GM12878 (cell line): ENCODE measurements around the gene FRYL. TPM values are rescaled to one million over a fixed set of nuclear protein-coding genes. Genes with fewer than 3 reads are reported as not detected.

ENCODE experiments used
- ATAC-seq: fragments of 200-7000 bp; cut with Tn5 transposase; 3 replicates; pipeline ENCODE4 v1.9.1; 2020; ENCODE audit warnings: mild to moderate bottlenecking, moderate library complexity
- BruUV-seq: library from RNA; stranded (reverse); fragments of 400-500 nt; replicated peaks from 2 replicates; lab custom pipeline; 2021; lab: Mats Ljungman, UMichigan
- CTCF ChIA-PET: fragments of 300-600 bp; sonication (Branson Sonifier 250); formaldehyde crosslinking; extraction: SDS; loops from one replicate; lab custom pipeline; 2021; ENCODE audit warnings: inconsistent platforms; lab: Yijun Ruan, JAX
- POLR2A ChIA-PET: fragments of 350-600 bp; formaldehyde crosslinking; extraction: SDS; loops from one replicate; lab custom pipeline; 2021; ENCODE audit warnings: inconsistent platforms; lab: Charles Lee
- RAD21 ChIA-PET: fragments of 300-600 bp; sonication (Branson Sonifier 250); formaldehyde crosslinking; loops from one replicate; lab custom pipeline; 2023; ENCODE audit warnings: antibody characterized with exemption; ENCODE audit not compliant: unreplicated experiment; lab: Charles Lee
- SMC1A ChIA-PET: fragments of 300-600 bp; sonication (Branson Sonifier 250); formaldehyde crosslinking; loops from one replicate; lab custom pipeline; 2023; ENCODE audit not compliant: unreplicated experiment, uncharacterized antibody; lab: Charles Lee
- DNase-seq: peaks from one replicate; pipeline ENCODE4 v3.0.0-alpha.2; 2011; ENCODE audit warnings: low read depth, low spot score
- FAIRE-seq: peaks from 3 replicates; lab custom pipeline; 2011; peaks lifted over from hg19 to GRCh38; lab: Jason Lieb, UNC
- H2AFZ ChIP-seq: 2 replicates; pipeline ENCODE4 v1.6.0; 2011; ENCODE audit warnings: low read depth, low read length, control low read depth; ENCODE audit not compliant: control insufficient read depth
- H3K27ac ChIP-seq: 2 replicates; pipeline ENCODE4 v1.5.1; 2011; ENCODE audit warnings: control low read depth; ENCODE audit not compliant: control insufficient read depth, insufficient read depth
- H3K27me3 ChIP-seq, 2 experiments: replicated peaks in 1 of 2; 2 replicates each; pipeline versions ENCODE4 v1.6.0 to v1.6.1; 2011; ENCODE audit warnings: low read length in 1 of 2; ENCODE audit not compliant: control insufficient read depth in 2 of 2, insufficient read depth in 2 of 2
- H3K36me3 ChIP-seq, 2 experiments: 2 replicates each; pipeline ENCODE4 v1.5.1; 2011; ENCODE audit warnings: low read length in 1 of 2; ENCODE audit not compliant: control insufficient read depth in 2 of 2, insufficient read depth in 2 of 2
- H3K4me1 ChIP-seq: 2 replicates; pipeline ENCODE4 v1.6.1; 2011; ENCODE audit warnings: mild to moderate bottlenecking, low read length, moderate library complexity, mixed read lengths; ENCODE audit not compliant: control insufficient read depth, insufficient read depth
- H3K4me2 ChIP-seq: 2 replicates; pipeline ENCODE4 v1.6.0; 2011; ENCODE audit warnings: control low read depth; ENCODE audit not compliant: control insufficient read depth, insufficient read depth
- H3K4me3 ChIP-seq: fragments of 200-600 bp; sonication (generic); 2 replicates; pipeline ENCODE4 v1.5.1; 2016
- H3K79me2 ChIP-seq: 2 replicates; pipeline ENCODE4 v1.6.0; 2011; ENCODE audit warnings: low read length; ENCODE audit not compliant: control insufficient read depth, insufficient read depth
- H3K9ac ChIP-seq: 2 replicates; pipeline ENCODE4 v1.8.0; 2011; ENCODE audit warnings: low read length, control low read depth, mixed read lengths; ENCODE audit not compliant: control insufficient read depth, insufficient read depth
- H3K9me3 ChIP-seq: replicated peaks from 3 replicates; pipeline ENCODE4 v1.5.1; 2011; ENCODE audit warnings: mild to moderate bottlenecking, low read length; ENCODE audit not compliant: control insufficient read depth, insufficient read depth
- H4K20me1 ChIP-seq: 2 replicates; pipeline ENCODE4 v1.6.0; 2011; ENCODE audit not compliant: control insufficient read depth, insufficient read depth
- CEBPZ ChIP-seq: fragments of 150-350 bp; IDR thresholded peaks from 2 replicates; pipeline ENCODE4 v1.6.1; 2016; ENCODE audit warnings: low read depth, low read length
- CUX1 ChIP-seq: IDR thresholded peaks from 2 replicates; pipeline ENCODE4 v1.6.1; 2012; ENCODE audit warnings: improper control_type of control experiment, low read depth, low read length; ENCODE audit not compliant: insufficient replicate concordance
- FOXM1 ChIP-seq: IDR thresholded peaks from 2 replicates; pipeline ENCODE4 v1.6.1; 2012; ENCODE audit warnings: low read depth, mild to moderate bottlenecking, inconsistent platforms, low read length, moderate library complexity
- KLF5 ChIP-seq: fragments of 450-650 bp; IDR thresholded peaks from 2 replicates; pipeline ENCODE4 v1.6.1; 2014; ENCODE audit warnings: mild to moderate bottlenecking; ENCODE audit not compliant: partially characterized antibody
- SPI1 ChIP-seq: IDR thresholded peaks from 2 replicates; pipeline ENCODE4 v1.6.1; 2011; ENCODE audit warnings: low read depth, mild to moderate bottlenecking, low read length, moderate library complexity, borderline replicate concordance; ENCODE audit not compliant: insufficient read depth
- SREBF1 ChIP-seq: IDR thresholded peaks from 2 replicates; pipeline ENCODE4 v1.6.1; 2012; ENCODE audit warnings: mild to moderate bottlenecking, low read length
- STAT3 ChIP-seq: IDR thresholded peaks from 2 replicates; pipeline ENCODE4 v1.6.1; 2011; ENCODE audit warnings: low read depth, low read length, improper control_type of control experiment
- SUZ12 ChIP-seq: fragments of 200-600 bp; sonication (generic); IDR thresholded peaks from one replicate; pipeline ENCODE4 v1.6.1; 2018; ENCODE audit warnings: antibody characterized with exemption, mild to moderate bottlenecking; ENCODE audit not compliant: unreplicated experiment
- WGBS: methylation state at CpG from one replicate; pipeline ENCODE4 v1.1.6; 2016; ENCODE audit warnings: low lambda C conversion rate; ENCODE audit not compliant: insufficient replicate concordance, insufficient coverage; ENCODE audit errors: missing lambda C conversion rate; 5-methylcytosine and 5-hydroxymethylcytosine counted together
- in situ Hi-C: fragments of 300-500 bp; cut with MboI; formaldehyde crosslinking; loops from 9 replicates; pipeline ENCODE4 v1.14.3; 2018; ENCODE audit warnings: mixed read lengths
- intact Hi-C: fragments of 100-400 bp; cut with micrococcal nuclease; formaldehyde crosslinking; loops from one replicate; pipeline ENCODE4 v1.14.2; 2022; ENCODE audit not compliant: unreplicated experiment
- polyA plus RNA-seq, 11 experiments: library from polyadenylated mRNA; depleted of rRNA in 4 of 11; unstranded in 6 of 11; stranded (reverse) in 5 of 11; fragments of >200 nt; fragmentation: Nextera tagmentation in 4 of 11; fragmentation: Illumina TruSeq in 1 of 11; extraction: Ambion mirVana in 4 of 11; extraction: Trizol in 1 of 11; gene quantifications; 1 replicate in 1 of 11; 2 replicates in 10 of 11; pipeline versions ENCODE4 v1.2.1 to v1.2.3, GENCODE V29; 2011 to 2016; ENCODE audit warnings: inconsistent platforms in 2 of 11, missing spikeins in 2 of 11, low read depth in 1 of 11
- total RNA-seq, 4 experiments: library from RNA; depleted of rRNA in 3 of 4; stranded (reverse); fragments of >200 nt in 3 of 4; fragmentation: Illumina TruSeq in 1 of 4; extraction: Trizol in 1 of 4; gene quantifications; 2 replicates each; pipeline versions ENCODE4 v1.2.1 to v1.2.3, GENCODE V29; 2013 to 2021

The FRYL gene
- total and polyA plus RNA-seq, 10 of the 15 experiments (the other 5 are each of a cell fraction or from before 2014, with no cell fraction given), result 10.3 to 50.6 (median 28.7) TPM

GRCh38 chr4:48490680-48491513 lies 289.2 kb downstream of the FRYL start:
- intact Hi-C loops (no loop called here), in situ Hi-C loops (no loop called here)
- CTCF ChIA-PET, result no interaction called here
- no peak overlapping the region for H3K27ac ChIP-seq
- no peaks in the 10 kb centered on the region for H3K4me1 ChIP-seq
- no peaks in the 10 kb centered on the region; the same call in 2 of the 3 replicates for H3K9me3 ChIP-seq
- H3K27me3 ChIP-seq, result peaks cover 6 to 21% of the 10 kb centered on the region in 2 experiments
- SMC1A ChIA-PET, result interaction anchor here (0.6 kb wide), 1 partner anchor 469 kb away, joined by 3 read pairs; no protein-coding TSS in a partner anchor
- no peak overlapping the region for H2AFZ ChIP-seq
- peak; percentile 26; the same call in 2 of the 3 replicates for ATAC-seq
- H3K9ac ChIP-seq, result no peak overlapping the region
- no peak overlapping the region; the same call in 1 of the 2 replicates for H3K4me2 ChIP-seq
- TF ChIP-seq SPI1, result peak; percentile 53; the same call in 1 of the 2 replicates
- no peak for TF ChIP-seq KLF5
- no peak for TF ChIP-seq CUX1
- no peak for TF ChIP-seq FOXM1
- no peak for TF ChIP-seq CEBPZ
- TF ChIP-seq SUZ12, result no peak
- no peak for TF ChIP-seq SREBF1
- TF ChIP-seq STAT3, result no peak
- DNase-seq, result no peak
- RAD21 ChIA-PET, result no interaction called here
- POLR2A ChIA-PET, result no interaction called here
- 83% methylated on average over 79 of the region's 104 CpGs for WGBS
- H3K36me3 ChIP-seq, result no peaks in the 10 kb centered on the region
- no peaks in the 10 kb centered on the region for H3K79me2 ChIP-seq
- no peaks in the 10 kb centered on the region; the same call in 1 of the 2 replicates for H4K20me1 ChIP-seq
- H3K4me3 ChIP-seq, result no peak overlapping the region
- no peak for FAIRE-seq
- no TSS peak for BruUV-seq
